Activated CD4-positive, CD25-positive, alpha-beta regulatory T cell treated with anti-CD3 and anti-CD28 coated beads, Interleukin-2, amount 50 U/mL, for 16 hours (primary cell): Measurements from ENCODE around the gene CLCN1.
A peak's percentile ranks its signal among the peaks of the same experiment; 100 is the strongest.

ENCODE experiments used
- DNase-seq: peaks from one replicate; pipeline ENCODE4 v3.0.0-alpha.2; 2020; ENCODE audit warnings: low read depth, low spot score

The CLCN1 gene

DNA sequence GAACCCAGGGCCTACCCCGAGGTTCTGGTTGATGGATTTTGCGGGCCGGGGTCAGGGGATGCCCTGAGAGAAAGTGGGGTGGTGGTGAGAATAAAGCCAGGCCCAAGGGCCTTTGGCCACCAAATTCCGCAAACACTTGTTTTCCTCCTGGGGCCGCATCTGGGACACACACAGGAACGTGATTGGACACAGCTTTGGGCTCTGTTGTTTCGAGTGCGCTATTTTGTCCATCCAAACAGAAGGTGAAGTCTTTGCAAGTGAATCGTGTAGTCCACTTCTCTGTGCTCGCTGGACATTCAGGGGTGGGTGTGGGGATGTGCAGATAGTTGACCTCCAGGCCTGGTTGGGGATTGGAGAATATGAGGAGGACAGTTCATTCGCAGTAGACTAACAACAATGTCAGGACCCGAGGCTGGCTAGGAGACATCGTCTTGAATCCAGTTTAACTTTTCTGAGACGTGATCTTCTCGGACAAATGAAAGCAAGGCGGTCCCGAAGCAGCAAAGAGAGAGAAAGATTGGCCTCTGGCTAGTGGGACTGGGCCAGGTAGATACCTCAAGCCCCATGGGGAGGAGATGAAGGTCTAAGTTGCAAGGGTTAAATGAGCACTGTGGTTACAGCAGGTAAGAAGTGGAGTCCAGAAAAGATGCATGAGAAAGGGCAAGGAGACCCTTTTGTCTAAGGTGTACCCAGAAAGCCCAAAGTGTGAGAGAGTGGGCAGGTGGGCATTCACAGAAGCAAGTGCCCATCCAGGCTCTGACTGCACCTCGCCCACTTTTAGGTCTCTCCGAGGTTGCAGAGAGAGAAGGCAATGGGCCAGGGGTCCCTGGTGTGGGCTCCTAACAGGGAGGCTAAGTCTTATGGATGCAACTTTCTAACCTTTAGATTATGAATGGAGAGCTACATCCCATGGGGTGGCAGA is 47.4 kb downstream of the CLCN1 start:
- no peak for DNase-seq

DNA sequence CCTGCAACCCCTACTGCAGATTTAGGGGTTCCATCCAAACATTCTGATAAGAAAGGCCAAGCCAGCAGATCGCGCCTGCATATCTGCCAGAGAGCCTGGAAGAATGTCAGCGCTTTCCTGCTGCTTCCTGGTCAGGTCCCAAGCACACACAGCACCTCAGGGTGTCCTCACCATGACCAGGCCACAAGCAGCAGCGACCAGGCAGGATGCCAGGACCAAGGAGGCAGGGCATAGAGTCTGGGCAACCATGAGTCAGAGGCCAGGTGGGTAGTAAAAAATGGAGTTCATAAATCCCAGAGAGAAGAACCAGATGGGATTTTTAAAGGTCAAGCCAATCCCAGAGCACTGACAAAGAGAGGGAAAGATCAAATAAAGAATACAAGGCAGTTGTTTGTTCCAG is 52.1 kb downstream of the CLCN1 start:
- DNase-seq = no peak

DNA sequence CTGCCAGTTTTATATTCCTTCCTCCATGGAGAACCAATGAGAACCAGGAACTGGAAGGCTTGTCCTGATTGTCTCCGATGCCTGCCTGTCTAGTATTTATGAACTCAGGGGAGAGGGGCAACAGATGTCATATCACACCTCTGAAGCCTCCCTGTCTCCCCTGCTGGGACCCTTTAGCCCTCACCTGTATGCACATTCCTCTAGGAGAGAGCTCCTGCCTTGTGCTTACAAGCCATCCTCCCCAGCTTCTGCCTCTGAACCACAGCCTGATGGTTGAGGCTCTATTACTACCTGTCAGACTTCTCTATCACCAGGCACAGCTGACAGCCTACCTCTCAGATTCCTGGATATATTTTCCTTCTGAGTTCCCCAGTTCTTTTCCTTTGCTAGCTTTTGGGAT is 52.5 kb downstream of the CLCN1 start:
- DNase-seq = no peak

DNA sequence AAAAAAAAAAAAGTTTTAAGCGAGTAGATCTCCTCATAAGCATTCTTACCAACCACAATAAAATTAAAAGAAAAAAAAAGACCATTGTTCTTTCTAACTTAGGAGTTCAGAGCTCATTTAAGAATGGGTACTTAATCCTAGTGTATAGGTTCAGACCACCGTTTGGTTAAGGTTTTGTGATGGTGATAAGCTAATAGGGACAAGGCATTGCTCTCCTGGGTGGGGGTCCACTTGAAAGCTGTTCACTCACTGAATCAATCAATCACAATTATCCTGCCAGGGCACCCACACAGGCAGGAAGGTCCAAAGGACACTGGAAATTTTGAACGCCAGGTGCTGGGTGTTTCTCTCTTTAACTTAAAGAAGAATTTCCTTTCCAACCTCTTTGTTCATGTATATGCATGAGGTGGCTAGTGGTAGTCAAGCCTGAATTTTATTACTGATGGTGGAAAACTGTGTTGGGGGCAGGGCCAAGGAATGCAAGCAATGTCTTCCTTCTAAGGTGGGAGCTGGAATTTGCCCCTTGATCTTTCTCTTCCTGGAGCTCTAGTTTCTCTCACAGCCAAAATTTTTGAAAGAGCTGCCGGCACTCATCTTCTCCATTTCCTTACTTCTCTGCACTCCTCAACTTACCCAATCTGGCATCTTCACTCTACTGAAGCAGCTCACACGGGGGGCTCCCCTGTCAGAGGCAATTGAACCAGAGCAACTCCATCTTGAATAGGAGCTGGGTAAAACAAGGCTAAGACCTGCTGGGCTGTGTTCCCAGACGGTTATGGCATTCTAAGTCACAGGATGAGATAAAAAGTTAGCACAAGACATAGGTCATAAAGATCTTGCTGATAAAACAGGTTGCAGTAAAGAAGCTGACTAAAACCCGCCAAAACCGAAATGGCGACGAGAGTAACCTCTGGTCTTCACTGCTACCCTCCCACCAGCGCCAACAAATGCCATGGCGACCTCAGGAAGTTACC is 54.1 kb downstream of the CLCN1 start:
- DNase-seq = no peak

DNA sequence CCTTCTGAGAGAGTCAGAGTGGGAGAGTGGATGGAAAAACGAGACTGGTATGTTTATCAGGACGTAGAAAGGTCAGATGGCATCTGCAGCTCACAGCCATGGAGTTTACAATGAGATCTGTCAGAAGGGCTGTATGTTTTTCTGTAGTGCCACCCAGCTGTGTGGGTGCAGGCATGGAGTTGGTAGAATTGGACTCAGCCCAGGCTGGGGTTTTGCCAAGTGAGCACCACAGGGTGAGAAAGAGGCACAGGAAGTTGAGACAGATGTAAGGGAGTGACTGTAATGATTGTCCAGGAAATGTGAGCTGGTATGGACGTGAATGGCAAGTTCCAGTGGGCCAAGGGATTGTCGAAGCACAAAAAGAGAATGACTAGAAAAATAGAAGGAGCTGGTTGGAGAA is 56.2 kb downstream of the CLCN1 start:
- no peak for DNase-seq

DNA sequence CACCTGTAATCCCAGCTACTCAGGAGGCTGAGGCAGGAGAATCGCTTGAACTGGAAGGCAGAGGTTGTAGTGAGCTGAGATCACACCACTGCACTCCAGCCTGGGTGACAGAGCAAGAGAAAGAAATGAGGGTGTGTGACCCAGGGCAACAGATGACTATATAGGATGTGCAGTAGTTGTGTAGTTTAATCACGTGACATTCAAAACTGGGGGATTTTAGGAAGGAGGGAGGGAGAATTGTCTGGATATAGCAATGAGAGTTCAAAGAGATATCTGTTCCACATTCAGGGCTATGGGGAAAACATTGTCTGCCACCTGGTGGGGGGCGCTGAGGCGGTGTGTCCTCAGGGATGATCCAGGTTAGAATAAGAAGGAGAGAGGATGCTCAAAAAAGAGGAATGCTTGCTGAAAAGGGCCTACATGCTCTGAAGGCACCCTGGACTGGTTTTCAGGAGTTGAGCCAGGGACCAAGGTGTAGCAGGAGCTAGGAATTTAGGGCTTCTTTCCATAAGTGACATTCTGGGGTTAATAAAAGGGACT is 57.4 kb downstream of the CLCN1 start:
- no peak for DNase-seq

DNA sequence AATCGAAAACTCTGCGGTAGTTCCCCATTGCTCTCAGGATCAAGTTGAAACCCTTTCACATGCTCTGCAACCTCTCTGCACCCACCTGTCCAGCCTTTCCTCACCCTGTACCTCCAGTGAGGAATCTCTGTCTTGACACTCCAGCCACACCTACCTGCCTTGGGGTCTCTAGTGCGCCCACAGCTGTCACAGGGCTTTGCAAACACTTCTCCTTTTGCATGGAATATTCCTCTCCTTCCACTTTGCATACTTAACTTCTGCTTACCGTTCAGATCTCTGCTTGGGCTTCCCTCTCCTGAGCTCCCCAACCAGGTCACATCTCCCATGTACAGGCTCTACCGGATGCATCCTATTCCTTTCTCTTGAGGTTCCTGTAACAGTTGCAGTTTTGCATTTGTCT is 58.6 kb downstream of the CLCN1 start:
- DNase-seq = no peak

DNA sequence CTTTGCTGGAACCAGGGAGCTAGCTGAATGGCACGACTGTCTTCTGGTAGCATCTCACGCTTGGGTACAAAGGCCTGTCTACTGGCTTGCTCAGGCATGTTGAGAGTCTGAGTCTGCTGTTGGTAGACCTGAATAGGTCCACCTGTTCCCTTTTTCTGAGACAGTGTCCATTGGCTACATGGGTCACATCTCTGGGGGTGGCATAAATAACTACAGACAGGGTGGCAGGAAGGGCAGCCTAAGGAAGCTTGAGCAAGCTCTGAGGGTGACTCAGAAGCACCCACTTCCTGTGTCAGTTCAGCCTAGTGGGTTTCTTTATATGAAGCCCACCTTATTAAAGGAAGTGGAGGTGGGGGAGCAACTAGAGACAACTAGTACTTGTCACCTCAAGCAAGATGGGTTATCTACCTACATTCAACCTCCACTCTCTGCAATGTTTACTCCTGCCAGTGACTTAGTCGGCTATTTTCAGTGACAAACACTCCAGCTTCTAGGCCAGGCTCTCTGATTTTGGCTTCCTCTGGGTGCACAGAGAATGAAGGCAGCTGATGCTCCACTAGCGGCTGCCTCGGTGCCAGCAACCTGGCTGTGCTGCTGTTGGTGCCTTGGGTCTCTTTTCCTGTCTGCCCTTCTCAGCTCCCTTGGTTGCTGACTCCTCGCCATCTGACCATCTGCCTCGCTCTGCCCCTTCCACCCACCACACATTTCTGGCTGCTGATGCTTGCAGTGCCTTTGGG is 59.6 kb downstream of the CLCN1 start:
- no peak for DNase-seq

DNA sequence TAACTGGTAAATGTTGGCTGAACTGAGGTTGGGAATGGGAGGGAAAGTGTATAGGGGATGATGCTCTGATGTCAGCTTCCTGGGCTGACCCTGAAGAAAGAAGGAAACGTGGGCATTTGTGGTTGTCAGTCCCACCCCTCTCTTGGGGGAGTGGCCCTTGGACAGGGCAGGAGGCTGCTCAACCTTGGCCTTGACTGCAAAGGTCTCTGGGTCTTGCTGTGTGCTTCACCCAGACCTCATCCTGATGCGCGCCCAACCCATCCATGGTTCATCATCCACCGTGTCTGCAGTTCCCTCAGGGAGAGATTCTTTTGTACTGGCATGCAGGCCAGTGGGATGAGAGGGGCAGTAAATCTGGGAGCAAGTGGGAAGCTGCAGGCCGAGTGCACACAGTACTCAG is 60.5 kb downstream of the CLCN1 start:
- no peak for DNase-seq

DNA sequence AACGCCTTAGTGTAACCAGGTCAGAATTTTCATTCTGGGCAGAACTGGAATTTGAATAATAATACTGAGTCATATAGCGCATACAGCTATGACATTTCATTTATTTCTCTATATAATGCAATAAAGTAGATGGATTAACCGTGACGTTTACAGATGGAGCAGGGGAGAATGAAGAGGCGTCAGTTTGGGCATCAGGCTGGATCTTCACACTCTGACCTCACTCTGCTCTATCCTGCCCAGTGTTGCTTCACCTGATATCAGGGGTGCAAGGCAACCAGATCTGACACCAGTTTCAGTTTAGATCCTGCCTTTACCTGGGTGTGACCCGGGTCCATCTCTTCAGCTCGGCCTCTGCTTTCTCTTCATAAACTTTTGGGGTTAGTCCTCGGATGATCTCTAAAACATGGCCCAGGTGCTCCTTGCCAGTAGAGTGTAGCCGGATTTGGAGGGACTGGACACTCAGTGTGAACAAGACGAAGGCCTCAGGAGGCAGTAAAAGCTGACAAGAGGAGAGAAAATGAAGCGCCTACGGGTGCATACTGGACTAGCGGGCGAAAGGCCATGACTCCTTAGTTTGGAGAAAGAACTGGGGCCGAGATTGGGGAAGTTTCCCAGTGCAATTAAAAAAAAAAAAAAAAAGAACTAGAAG is 63.8 kb downstream of the CLCN1 start:
- DNase-seq = no peak

DNA sequence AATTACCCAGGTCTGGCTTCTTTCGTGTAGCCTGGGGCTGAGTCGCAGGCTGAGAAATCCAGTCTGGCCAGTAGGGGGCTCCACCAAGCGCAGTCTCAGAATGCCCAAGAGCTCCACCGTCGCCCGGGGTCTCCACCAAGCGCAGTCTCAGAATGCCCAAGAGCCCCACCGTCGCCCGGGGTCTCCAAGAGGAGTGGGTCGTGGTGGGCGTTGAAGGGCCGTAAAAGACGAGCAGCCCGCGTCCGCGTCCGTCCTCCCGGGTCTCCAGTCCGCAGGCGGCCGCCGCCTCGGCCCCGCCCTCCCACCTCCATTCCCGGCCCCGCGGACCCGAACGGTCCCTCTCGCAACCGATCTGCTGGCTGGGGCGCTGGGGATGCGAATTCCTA is 64.3 kb downstream of the CLCN1 start:
- peak; percentile 69 for DNase-seq

DNA sequence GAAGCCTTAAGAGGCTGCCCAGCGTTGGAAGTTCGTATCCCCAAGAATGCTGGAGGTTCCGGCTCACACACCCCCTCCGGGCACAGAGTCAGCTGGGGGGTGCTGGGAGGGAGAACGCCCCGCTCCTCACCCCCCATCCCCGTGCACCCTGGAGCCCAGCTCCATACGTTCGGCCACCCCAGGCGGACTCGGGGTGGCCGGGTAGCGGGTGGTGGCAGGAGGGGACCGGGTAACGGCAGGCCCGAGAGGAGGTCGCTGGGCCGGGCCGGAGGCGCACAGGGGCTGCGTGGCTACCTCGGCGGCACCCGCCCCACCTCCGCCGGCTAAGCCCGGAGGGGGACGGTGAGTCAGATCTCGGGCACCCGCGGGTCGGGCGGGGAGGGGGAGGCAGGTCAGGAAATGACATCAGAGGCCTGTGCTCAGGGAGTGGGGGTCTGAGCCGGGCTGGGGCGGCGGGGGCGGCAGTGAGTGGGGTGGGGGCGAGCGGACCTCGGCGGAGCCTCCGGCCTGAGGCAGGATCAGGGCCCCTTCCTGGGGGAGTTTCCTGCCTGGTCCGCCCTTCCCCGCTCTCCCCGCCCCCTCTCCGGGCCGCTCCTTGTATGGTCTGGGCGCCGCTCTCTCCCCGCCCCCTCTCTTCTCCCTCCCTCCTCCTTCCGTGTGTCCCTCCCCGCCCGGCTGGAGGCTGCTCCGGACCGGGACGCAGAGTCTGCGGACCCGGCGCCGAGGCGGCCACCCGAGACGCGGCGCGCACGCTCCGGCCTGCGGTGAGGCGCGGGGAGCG is 64.9 kb downstream of the CLCN1 start, which contains the start of gene ZYX:
Gene ZYX, plus strand, starts transcription at position 700 of the 781 bp plus-strand sequence. CDS start 227 bp downstream, outside the sequence.
- peak; percentile 70 for DNase-seq

DNA sequence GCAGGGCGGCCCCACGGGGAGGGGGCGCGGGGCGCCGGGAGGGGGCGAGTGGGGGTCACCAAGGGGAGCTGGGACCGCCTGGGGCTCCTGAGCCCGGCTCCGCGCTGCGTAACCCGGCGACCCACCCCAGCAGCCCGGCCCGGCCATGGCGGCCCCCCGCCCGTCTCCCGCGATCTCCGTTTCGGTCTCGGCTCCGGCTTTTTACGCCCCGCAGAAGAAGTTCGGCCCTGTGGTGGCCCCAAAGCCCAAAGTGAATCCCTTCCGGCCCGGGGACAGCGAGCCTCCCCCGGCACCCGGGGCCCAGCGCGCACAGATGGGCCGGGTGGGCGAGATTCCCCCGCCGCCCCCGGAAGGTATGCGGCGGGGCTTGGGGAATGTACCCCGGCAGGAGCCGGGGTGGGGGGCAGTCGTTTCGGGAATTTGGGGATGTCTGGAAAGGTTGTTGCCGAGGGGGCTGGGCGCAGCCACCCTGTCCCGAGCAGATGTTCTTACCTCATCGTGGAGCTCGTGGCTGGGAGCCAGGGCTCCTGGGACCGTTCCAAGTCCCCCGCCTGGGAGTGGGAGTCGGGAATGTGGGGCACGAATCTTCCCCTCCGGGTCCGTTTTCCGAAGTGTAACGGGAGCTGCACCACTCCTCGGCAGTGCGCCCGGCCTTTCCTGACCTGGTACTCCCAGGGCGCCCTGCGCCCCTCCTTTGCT is 65.7 kb downstream of the CLCN1 start:
- no peak for DNase-seq

DNA sequence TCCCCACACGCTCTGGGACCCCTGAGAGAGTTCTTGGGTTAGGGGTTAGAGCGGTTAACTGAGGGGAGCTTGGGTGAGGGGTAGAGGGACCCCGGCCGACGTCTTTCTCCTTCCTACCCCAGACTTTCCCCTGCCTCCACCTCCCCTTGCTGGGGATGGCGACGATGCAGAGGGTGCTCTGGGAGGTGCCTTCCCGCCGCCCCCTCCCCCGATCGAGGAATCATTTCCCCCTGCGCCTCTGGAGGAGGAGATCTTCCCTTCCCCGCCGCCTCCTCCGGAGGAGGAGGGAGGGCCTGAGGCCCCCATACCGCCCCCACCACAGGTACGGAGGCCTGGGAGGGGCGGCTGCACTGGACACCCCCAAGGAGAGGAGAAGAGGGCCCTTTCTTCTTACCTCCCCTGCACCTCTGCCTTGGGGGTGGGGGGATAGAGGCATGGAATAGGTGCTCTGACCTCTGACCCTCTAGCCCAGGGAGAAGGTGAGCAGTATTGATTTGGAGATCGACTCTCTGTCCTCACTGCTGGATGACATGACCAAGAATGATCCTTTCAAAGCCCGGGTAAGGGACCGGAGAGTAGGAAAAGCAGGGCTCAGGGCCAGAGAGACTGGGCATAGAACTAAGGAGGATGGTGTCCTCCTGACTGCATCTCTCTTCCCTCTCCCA is 66.3 kb downstream of the CLCN1 start:
- DNase-seq = no peak

DNA sequence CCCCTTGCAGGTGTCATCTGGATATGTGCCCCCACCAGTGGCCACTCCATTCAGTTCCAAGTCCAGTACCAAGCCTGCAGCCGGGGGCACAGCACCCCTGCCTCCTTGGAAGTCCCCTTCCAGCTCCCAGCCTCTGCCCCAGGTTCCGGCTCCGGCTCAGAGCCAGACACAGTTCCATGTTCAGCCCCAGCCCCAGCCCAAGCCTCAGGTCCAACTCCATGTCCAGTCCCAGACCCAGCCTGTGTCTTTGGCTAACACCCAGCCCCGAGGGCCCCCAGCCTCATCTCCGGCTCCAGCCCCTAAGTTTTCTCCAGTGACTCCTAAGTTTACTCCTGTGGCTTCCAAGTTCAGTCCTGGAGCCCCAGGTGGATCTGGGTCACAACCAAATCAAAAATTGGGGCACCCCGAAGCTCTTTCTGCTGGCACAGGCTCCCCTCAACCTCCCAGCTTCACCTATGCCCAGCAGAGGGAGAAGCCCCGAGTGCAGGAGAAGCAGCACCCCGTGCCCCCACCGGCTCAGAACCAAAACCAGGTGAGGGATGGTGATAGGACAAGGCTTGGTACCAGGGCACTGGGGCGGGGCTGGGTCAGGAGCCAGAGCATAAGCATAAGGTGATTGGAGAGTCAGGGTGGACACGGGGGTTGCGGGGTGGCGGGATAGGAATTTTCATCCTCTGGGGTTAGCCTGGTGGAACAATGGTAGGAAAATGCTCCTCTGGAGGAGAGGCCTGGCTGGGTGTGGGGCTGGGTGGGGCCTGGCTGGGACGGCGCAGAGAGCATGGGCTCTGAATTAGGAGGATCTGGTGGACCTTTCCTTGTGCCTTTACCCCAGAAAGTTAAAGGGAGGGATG is 67.1 kb downstream of the CLCN1 start:
- no peak for DNase-seq

DNA sequence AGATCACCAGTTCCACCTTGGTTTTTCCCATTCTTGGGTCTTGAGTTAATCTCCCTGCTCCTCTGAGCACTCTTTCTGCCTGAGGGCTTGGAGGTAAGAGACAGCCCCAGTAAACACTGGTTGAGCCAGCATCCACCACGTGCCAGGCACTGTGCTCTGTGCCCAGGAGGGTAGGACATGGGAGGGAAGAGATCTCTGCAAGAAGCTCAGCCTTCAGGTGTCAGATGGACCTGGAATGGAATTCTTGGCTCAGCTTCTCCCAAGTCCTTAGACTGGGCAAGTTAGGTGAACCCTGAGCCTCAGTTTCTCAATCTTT is 67.7 kb downstream of the CLCN1 start:
- DNase-seq = no peak

DNA sequence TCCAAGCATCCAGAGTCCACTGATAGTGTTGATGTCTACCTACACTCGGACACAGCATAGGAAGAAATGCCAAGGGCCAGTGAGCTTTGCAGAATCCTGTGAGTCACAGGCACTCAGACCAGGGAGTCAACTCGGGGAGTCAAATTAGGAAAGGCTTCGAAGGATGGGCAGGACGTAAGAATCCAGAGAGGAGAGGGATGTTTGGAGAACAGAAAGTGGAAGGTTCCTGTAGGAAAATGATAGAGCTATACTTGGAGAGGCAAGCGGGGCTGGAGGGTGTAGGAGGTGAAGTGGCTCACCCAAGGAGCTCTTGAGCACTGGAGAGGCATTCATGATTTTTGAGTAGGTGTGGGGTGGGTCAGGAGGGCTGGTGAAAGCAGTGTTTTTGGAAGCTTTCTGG is 68.2 kb downstream of the CLCN1 start:
- DNase-seq = no peak
